Stimulated activated CD8-positive, alpha-beta memory T cell treated with anti-CD3 and anti-CD28 coated beads, Interleukin-7, amount 100 ng/mL, for 4 hours (primary cell): ENCODE results near the gene CRBN.

Experiments
- DNase-seq, 2 donors: peaks; one replicate each; pipeline ENCODE4 v3.0.0-alpha.2; 2020; ENCODE audit warnings: low read depth in 2 of 2

Gene CRBN

DNA sequence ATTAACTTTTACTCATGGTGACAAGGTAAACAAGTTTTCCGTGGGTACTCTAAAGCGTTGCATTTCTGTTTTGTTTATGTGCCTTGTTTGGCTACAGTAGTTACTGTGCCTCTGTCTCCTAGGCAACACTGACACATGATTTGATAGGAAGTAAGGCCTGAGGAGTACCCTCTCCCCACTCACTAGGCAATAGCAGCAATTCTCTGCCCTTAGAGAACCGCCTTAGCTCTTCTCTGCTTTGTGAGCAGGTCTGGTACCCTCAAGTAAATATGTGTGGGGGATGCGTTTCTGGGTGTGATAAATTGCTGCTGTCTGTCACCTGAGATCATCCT, 69.2 kb downstream of the CRBN start, which contains the start of gene IL5RA:
IL5RA (minus strand) TSS at position 76 of the 332 bp plus-strand sequence. CDS start 5,390 bp downstream, outside the sequence.
- DNase-seq = no peak

DNA sequence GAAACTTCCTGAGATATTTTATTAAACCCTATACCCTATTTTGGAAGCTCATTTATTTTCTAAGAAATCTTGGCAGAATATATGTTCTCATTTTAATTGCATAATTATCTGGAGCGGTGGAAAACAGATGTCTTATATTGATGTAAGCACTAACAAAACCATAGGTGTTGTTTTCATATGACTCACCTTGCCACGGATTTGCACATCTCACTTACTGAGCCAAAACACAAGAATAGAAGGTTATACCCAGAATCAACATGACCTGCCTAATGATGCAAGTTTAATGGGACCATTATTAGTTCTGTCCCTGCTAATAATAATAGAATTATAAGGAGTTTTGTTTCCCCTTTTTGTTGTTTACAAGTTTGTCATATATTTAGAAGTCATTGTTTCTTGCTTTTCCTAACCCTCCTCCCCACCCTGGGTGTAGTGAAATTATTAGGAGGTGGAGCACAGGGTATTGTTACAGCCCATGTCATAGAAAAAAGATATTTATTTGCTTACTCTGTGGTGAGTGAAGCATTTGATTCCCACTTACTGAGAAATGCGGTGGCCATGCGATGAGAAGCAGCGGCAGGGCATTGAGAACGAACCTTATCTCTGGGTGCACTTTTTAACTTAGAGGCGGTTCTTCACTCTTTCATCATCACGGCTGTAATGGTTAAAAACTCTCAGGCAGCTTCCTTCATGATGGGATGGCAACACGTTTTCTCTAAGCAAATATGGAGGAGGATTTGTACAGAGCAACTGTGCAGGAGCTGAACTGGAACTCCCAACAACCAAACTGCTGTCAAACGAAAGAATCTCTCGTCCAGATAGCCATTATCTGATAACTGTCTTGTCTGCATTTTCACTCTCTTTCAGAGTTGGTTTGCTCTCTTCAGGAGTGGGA, 69.8 kb downstream of the CRBN start:
- no peak for DNase-seq

DNA sequence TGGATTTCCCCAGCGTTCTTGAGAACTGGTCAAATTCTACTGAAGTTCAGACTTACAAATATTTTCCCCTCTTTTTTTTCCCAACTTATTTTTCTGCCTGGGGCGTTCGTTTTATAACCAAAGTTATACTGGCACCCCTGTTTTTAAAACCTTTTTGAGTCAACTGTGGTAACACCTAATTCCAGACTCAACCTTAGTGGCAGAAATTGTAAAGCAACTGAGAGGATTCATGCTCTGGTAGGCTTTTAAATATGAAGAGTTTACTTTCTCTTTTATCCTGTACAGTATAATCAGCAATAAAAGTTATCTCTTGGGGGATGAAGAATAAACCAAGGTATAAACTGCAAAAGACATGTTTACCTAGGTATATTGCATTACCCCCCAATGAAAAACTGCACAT, 71.6 kb downstream of the CRBN start:
- no peak for DNase-seq

DNA sequence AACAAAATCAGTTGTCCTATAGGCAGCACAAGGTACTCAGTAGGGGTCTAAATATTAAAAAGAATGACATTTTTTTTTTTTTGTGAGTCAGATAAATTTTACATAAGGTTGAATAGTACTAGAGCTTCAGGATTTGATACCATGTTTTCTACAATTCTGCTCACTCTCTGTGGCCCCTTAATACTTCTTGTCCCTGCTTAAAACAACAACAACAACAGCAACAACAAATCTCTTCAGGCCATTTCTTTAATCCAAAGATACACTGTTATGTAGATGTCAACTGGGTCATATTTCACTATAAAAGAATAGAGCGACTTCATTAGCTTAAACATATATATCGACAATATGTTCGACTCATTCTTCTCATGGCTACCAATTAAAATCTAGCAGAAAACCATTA, 72.3 kb downstream of the CRBN start:
- no peak for DNase-seq

DNA sequence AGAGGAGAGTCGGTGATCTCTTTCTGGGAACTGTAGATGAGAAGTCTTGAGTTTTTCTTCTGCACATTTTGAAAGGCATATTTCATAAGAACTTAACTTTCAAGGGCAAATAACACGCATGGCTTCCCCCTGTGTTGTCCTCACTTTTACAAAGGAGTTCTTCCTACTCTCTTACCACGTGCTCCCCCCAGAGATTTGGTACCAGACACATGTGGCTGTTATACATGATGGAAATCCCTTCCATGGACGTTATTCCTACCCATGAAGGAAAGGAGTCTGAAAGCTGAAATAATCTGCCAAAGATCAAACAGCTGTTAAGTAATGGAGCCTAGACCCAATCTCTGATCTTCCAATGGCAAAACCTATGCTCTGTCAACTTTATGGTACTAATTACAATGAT, 73.7 kb downstream of the CRBN start:
- DNase-seq = no peak

DNA sequence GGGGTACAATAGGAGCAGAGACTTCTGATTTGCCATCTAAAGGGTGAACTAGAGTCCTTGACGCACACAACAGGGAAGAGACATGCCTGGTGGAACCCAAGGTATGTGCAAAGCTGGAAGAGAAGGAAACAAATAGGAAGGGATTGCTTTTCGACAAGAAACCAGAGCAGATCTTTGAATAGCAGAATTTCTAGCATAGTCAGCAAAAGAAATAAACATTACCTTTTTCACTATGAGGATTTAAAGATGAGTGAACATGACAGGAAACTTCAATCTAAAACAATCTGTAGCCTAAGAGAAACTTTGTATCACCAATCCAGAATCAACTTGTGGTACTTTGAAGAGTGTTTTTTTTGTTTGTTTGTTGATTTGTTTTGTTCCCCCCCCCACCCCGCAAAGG, 74.2 kb downstream of the CRBN start:
- DNase-seq = no peak

DNA sequence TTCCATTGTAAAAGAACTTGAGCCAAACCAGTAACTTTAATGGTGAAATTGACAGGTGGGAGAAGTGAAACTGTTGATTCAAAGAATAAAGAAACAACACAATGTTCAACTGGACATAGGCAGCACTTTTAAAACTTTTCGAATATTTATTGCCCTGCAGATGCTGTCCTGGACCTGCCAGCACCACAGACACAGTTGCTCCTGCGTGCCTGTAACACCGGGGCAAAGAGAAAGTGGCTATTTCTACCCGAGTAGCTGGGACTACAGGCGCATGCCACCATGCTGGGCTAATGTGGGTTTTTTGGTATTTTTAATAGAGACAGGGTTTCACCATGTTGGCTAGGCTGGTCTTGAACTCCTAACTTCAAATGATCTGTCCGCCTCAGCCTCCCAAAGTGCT, 76.7 kb downstream of the CRBN start:
- DNase-seq = no peak

DNA sequence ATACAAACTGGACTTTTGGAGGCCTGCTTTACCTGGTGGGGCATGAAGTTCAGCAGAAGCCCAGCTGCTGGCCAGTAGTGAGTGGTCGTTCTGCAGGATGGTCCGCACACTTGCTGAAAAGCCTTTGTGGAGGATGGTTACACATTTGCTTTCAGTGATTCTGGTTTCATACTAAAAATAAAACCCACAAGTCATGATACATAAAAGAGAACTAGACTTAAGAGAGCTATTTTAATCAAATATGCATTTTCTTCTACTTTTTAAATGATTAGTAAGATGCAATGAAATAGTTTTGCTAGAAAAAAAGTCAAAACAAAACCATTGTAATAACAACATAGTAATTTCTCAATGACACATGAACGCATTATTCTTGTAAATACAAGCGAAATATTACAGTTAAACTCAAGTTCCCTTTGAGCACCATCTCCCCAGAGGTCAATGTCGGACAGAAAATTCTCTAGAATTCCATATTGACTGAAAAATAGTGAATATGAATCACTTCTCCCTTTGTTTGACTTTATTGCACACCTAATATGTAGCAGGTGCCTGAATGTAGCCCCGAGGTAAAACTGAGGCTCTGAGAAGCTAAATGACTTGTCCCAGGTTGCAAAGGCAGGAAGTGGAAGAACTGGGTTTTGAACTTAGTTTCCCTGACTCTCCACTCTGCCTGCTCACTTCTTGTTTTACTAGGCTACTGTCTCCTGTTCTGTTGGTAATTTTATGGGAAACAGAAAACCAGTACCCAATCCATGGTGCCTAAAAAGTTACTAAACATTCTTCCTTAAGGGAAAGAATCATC, 77.6 kb downstream of the CRBN start:
- DNase-seq = no peak
